Fibroblast of peridontal ligament (primary cell): ENCODE measurements around the gene TRAIP.
"Not testable (repeated sequence)": the region's sequence is repeated elsewhere in the genome, so short reads cannot be mapped to it uniquely, and the experiment has no call there.

ENCODE experiments used
- DNase-seq: peaks from one replicate; pipeline ENCODE4 v3.0.0-alpha.2; 2010; ENCODE audit errors: extremely low read depth

Gene TRAIP, protein sequence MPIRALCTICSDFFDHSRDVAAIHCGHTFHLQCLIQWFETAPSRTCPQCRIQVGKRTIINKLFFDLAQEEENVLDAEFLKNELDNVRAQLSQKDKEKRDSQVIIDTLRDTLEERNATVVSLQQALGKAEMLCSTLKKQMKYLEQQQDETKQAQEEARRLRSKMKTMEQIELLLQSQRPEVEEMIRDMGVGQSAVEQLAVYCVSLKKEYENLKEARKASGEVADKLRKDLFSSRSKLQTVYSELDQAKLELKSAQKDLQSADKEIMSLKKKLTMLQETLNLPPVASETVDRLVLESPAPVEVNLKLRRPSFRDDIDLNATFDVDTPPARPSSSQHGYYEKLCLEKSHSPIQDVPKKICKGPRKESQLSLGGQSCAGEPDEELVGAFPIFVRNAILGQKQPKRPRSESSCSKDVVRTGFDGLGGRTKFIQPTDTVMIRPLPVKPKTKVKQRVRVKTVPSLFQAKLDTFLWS

DNA sequence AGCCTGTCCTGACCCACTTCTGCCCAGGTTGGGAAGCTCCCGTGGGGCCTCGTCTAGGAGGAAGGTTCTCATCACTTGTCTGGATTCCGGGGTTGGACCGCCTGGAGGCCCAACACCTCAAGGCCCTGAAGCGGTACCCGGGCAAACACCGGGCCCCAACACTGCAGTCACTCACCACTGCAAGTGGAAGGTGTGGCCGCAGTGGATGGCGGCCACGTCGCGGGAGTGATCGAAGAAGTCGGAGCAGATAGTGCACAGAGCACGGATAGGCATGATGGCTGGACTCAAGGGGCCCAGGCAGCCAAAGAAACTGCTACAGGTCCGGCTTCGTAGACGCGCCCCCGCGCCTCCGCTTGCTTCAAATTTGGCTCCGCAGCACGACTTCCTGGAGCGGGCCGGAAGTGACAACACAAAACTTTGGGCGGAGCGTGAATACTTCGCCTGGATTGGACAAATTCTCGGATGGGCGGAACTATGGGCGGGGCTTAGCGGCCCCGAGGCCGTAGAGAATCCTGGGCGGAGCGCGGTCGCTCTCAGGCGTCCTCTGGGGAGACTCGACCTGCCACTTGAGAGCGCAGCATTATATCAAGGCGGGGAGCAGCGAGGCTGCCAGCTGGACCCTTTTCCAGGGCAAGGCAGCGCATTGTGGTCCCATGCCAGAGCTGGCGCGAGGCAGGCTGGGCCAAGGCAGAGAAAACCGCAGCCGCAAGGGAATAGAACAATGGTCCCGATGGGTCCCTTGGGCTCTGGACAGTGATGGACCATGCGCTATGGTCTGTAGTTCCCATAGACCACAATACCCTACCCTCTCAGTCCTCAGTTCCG lies at the start of gene TRAIP:
Gene TRAIP (minus strand): TSS at position 384 of the 825 bp plus-strand sequence. CDS start 111 bp downstream, at position 273.
- DNase-seq, result peak; percentile 91

DNA sequence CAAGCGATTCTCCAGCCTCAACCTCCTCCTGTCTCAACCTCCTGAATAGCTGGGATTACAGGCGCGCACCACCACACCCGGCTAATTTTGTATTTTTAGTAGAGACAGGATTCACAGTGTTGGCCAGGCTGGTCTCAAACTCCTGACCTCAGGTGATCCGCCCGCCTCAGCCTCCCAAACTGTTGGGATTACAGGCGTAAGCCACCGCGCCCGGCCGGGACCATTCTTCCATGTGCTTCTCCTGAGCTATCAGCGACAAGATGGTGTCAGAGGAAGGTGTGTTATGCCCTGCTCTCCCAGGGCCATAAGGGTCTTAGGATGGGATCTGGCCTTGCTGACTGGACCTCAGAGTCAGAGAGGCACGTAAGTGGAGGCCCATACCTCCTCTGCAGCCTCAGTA lies 48.1 kb upstream of the TRAIP start:
- not testable (repeated sequence) for DNase-seq

DNA sequence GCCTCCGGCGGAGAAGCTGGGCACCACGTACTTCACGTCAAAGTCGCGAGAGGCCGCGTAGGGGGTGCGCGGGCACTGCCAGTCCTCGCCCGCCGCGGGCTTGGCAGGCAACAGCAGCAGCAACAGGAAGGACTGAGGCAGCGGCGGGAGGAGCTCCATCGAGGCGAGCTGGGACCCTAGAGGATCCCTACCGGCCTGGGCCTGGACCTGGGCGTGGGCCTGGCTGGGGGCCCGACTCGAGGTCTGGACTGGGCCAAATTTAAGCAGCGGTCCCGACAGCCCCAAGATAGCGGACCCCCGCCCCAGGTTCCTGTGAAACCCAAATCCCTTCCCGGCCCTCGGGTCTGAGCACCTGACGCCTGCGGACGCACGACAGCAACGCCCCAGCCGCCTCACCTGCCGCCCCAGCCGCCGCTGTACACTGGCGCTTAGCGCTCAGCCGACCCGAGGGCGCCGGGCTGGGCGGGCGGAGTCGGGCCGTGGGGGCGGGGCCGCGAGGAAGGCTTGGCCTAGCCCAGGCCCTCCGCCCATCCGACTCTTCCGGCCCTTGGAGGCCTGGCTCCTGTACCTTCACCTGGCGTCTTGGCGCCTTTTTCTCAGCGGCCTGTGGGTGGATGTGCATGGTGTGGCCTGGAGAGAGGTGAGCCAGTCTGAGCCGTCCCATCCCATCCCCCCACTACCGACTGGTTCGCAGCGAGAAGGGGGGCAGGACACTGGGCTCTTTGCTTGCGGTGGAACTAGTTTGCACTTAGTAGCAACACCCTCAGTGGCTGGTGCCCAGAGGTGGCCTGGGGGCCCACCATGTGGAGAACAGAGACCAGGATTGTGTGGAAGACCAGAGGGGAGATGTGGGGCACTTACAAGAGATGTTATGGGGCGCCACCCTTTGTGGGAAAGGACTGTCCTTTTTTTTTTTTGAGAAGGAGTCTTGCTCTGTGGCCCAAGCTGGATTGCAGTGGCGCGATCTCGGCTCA lies 47.4 kb upstream of the TRAIP start, which contains the start of gene MST1R:
Gene MST1R (minus strand): TSS at position 423 of the 974 bp plus-strand sequence. CDS start 264 bp downstream, at position 159.
- no peak for DNase-seq

DNA sequence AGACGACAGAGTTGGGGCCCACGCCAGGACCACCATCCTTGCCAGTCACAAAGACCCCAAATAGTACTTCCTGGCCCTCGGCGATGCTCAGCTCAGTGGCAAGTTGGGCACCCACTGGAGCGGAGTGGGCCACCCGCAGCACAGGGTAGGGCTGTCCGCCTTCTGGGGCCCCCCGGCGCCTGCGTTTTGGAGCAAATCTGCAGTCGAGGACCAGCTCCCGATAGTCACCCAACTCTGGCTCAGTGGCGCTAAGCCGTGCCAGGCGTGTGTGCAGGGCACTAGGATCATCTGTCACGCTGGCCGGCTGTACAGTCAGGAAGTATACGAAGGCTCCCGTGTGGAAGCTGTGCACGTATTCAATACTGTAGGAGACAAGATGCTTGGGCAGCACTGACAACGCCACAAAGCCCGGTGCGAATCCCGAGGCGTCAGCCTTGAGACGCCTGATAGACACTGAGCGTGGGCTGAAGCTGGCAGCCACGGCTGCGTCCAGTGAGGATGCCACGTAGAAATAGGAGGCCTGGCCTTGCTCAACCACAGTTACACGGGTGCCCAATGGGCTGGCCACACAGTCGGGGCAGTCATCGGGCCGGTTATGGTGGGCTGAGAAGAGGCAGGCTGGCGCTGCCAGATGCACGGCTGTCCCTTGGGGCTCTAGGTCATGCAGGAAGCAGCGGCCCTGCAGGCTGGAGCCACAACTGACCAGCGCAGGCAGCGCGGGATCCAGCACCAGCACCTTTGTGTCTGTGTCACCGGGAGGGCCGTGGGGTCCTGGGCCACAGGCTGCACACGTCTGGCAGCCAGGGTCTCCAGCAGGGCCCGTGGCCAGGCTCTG lies 46.4 kb upstream of the TRAIP start:
- no peak for DNase-seq

DNA sequence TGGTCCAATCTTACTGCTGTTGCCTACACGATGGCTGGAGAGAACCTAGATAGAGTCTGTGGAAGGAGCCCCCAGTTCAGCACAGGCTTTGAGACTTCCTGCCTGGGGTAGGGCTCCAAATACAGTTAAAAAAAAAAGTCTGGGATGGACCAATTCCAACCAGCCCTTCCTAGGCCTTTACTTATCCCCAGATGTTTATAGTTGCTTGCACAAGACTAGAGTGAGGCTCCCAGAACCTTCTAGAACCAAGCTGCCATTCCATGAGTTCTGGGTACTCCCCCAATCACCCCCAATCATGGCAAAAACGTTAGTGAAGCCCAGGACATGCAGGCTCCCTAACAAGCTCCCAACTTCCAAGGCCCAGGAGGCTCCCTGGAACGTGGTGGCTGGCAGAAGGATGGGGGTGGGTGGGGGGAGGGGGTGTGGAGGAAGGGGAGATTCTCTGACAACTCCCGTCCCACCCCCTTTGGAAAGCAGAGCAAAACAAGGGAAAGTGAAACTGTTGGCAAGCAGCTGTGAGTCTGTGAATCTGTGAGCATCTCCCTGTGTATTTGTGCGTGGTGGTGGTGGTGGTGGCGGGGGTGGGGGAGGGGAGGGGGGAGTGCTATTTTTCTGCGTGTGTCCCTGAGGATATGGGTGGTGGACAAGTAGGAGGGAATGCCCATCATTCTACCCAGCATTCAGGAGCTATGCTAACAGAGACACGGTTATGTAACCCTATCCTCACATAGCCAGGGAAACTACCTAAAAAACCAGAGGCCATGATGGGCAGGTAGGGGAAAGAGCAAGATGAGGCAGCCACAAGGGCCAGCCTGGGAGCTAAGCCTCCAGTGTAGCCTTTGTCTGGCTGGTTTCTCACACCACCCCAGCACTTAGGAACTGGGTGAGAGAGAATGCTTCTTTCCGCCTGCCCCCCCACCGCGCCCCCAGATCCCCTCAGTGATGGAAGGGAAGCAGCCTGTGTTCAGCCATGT lies 45.3 kb upstream of the TRAIP start:
- peak; percentile 45 for DNase-seq

DNA sequence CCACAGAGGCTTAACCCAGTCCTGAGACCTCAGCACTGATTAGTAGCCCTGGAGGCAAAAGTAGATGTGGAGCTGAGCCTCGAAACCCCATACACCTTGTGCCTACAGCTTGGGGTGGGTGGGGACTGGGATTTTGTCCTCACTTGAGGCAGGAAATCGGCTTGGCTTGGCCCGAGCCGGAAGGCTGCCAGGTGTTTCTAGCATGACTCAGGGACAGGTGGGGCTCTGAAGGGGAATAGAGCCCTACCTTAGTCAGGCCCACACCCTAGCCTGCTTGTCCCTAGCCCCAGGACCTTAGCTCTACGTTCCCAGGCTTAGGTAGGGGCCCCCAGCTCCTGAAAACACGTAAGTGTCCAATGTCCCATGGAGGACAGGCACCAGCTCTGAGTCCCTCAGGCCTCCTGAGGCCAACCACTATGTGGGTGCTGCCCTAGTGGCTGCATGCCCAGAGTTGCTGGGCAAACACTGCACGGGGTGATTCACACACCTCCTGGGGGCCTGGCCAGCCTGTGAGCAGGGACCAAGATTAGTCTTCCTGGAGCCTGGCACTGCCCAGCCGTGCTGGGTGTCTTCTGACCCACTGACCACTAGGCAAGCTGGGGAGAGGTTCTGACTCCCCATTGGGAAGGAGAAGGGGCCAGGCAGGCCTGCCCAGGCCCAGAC lies 44.3 kb upstream of the TRAIP start:
- DNase-seq, result peak; percentile 22

DNA sequence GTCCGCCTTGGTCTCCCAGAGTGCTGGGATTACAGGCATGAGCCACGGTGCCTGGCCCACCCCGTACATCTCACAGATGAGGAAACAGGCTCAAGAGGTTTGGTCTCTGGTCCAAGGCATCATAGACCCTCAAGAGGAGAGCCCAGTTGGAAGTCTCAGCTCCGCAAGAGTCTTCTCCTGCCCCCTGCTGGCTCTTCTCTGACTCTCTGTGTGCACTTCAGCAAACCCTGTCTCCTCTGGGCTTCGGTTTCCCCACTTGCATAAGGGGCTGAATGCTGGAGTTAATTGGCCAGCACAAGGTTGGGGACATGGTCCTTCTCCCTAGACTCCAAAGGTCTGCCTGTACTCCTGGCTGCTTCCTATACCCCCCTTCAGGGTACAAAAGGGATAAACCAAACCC lies 43.5 kb upstream of the TRAIP start:
- no peak for DNase-seq

DNA sequence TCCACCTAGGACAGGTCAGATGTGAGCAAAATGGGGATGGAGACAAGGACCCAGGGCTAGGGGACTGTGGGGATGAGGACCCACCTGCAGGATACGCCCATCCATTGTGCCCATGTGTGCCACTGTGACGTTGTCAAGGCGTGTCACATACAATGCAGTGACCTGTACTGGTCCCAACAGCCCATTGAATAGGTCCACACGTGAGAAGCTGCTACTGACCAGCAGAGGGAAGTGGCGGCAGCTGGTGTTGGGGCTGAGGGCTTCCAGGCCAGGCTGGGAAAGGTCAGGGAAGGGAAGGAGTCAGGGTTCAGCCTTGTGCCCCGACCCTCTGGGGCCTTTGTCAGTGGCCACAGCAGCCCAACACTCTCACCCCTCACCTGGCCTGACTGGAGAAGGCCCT lies 42.6 kb upstream of the TRAIP start:
- no peak for DNase-seq

DNA sequence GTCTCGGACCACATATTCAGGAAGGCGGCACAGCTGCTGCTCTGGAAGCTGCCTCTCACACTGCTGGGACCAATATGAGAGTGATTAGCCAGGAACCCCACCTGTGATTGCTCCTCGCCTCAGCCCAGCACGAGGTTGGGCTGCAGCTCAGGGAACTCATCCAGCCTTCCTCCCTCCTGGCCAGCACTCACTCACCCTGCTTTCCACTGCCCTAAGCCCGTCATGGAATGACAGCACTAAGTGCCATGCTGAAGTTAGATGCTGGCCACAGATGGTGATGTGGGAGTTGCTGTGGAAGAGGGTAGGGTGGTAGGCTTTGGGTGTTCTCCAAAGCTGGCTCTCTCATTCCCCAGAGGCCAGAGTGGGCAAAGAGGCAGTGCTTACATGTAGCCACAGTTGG lies 40.0 kb upstream of the TRAIP start:
- no peak for DNase-seq

DNA sequence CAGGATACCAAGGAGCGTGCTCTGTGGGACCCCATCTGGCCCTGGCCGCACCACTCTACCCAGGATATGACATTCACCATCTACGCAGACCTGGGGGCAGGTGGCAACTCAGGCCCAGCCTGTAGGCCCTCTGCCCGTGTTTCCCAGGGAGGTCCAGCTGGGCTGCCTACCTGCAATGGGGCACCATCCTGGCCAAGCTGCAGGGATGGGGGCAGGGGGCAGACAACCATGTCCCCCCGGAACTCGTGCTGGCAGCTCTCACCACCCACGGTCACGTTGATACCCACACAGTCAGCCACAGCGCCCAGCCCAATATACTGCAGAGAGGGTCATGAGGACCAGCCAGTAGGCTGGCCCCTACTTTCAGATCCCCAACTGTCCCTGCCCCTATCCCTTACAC lies 39.4 kb upstream of the TRAIP start:
- DNase-seq, result no peak

DNA sequence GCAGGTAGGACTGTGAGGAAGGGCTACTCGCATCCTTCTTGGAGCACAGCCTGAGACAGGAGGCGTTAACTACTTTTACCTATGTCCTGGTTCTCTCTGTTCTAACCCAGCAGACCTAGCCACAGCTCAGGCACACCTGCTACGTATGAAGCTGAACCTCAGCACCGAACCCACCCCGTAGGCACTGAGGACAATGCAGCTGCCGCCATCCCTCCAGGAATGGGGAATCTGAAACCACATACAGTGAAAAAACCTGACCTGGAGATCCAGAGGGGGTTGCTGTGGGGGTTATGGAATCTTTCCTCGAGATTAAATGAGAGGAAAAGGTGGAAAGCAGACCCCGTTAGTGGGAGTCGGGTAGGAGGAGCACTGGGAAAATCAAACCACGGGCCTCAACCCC lies 32.9 kb upstream of the TRAIP start:
- no peak for DNase-seq

DNA sequence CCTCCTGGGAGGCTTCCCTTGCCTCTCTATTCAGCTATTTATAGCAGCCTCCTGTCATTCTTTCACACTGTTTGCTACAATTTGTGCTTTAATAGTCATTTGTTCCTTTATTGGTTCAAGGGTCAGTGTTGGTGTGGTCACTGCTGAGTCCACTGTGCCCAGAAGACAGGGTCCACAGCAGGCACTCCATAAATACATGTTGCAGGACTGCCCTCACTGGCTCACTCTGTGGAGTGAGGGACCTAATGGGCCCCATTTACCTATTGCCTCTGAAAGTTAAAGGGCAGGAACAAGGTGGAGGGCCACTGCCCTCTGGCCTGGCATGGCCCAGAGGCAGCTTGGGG lies 30.5 kb upstream of the TRAIP start:
- no peak for DNase-seq

DNA sequence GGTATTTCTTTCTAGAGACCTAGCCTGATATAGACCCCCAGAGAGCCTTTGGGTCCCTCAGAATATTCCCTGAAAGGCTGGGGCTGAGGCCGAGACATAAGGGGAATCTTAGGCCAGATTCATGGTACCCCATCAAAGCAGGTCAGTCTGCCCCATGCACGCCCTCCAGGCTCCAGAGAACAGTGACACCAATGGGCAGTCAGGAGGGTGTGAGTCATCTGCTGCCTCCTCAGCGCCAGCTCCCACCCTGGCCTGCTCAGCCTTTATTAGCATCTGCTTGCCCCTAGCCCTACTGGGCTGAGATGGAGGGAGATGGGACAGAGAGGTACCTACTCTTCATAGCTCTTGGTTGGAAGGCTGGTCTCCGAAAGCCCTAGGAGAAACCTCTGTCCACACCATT lies 27.6 kb upstream of the TRAIP start:
- DNase-seq, result no peak

DNA sequence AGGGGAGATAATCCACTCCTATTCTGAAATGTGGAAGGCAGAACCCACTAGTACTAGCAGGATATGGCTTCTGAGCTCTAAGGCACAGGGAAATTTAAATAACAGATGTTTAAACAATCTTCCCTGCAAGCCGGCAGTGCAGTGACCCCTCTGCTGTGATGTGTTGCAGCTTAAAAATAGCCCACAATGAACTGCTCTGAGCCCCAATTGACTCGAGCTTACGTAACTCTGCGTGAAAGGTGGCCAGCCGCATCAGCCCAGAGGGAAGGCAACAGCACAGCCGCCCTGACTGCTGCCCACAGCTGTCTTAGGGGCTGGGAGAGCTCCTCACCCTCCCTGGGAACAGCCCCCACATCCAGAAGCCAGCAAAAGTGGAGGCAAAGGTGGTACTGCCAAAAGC lies 25.8 kb upstream of the TRAIP start:
- peak; percentile 41 for DNase-seq

DNA sequence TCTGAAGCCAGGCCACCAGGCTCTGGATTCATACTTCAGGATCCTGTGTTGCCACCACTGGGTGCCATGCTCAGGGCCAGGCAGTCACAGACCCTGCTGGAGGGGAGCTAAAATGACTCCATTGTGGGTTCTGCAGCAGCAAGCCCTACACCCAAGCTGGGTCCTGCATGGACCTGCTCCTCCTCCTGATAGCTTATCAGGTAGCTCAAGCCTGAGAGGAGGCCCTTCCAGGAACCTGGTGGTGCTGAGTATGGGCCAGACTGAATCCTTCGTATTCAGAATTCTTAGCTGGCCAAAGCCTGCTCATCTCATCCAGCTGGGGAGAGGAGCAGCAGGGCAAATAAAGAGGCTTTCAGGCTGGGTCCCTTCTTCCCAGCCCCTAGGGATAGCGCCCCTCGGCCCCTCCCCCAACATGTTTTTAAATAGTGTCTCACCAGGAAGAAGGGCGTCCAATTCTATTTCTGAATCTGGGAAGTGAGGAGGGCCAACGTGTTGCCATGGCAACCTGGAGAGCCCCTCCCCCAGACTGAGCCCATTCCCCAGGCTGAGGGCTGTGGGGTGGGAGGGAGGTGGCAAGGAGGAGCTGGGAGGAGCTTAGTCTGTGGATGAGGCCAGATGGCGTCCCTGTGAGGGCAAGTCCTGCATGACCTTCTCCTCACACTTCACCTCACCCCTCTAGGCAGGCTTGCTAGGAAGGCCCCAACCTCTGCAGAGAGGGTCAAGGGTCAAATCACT lies 24.4 kb upstream of the TRAIP start:
- DNase-seq, result no peak

DNA sequence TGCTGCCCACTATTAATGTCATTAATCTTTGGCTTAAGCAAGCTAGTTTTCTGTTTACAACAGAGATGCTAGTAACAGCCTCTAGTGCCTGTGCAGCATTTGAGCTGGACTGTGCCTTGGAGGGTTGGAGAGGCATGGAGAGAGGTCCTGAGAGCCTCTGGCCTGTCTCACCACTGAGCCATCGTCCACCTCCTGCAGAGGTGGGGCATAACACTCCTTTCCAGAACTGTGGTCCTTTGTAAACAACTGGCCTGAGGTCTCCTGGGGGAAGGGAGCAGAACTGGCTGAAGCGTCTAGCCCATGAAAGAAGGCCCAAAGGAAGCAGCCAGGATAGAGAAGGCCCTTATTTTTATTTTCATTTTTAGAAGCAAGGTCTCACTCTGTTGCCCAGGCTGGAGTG lies 23.4 kb upstream of the TRAIP start:
- no peak for DNase-seq

DNA sequence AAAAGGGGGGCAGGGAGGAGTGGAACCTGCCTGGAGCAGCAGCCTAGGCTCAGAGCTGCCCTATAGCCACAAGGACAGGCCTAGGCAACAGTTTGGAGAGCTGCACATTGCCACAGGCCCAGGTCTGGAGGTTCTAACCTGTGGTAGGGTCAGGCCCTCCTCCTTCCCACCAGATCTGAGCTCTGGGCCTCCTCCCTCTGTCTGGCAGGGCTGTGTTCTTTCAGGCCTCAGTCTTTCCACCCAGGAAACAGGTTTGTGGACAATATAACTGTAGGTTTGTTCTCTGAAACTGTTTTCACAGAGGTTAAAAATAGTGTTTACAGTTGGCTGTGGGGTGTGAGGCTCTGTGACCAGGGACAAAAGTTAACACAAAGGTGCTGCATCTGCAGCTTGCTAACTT lies 22.3 kb upstream of the TRAIP start:
- DNase-seq, result no peak

DNA sequence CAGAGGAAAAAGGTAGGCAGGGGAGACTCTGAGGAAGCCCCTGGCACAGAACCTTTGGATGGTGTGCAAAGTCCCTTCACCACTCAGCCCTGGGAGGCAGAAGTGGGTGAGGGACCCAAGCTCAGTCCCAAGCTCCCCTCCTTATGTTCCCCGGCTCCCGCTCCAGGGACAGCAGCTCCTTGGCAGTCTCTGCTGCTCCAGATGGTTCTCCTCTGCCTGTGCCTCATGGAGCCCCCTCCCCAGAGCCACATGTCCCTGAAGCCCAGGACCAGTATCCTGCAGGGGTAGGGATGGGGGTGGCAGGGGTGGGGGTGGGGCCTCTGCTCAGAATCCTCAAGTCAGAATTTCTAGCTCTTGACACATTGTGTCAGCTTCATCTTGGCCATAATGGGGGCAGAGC lies 21.4 kb upstream of the TRAIP start:
- no peak for DNase-seq
